Osteoblast (primary cell): ENCODE measurements around the gene SH2D3C. TPM values are rescaled to one million over a fixed set of nuclear protein-coding genes. Genes with fewer than 3 reads are reported as not detected.

Experiments used
- DNase-seq: peaks from one replicate; pipeline ENCODE4 v3.0.0; 2011; ENCODE audit warnings: low spot score, mixed read lengths; ENCODE audit not compliant: insufficient read length; ENCODE audit errors: missing footprints
- H2AFZ ChIP-seq: 2 replicates; pipeline ENCODE4 v1.6.0; 2011; ENCODE audit warnings: mild to moderate bottlenecking, low read length
- H3K27ac ChIP-seq: 2 replicates; pipeline ENCODE4 v1.5.1; 2011; ENCODE audit warnings: mild to moderate bottlenecking, low read depth, low read length, moderate library complexity
- H3K27me3 ChIP-seq: 2 replicates; pipeline ENCODE4 v1.6.0; 2012; ENCODE audit warnings: mild to moderate bottlenecking, control low read depth, inconsistent platforms, low read length, moderate library complexity; ENCODE audit not compliant: insufficient read depth
- H3K36me3 ChIP-seq: 2 replicates; pipeline ENCODE4 v1.5.1; 2011; ENCODE audit warnings: mild to moderate bottlenecking, low read length, control low read depth, moderate library complexity; ENCODE audit not compliant: insufficient read depth
- H3K4me1 ChIP-seq: 2 replicates; pipeline ENCODE4 v1.5.1; 2011; ENCODE audit warnings: mild to moderate bottlenecking, low read length, control low read depth, moderate library complexity; ENCODE audit not compliant: insufficient read depth
- H3K4me2 ChIP-seq: 2 replicates; pipeline ENCODE4 v1.6.0; 2011; ENCODE audit warnings: mild to moderate bottlenecking, low read length; ENCODE audit not compliant: insufficient read depth
- H3K4me3 ChIP-seq: fragments of 200-600 bp; sonication (generic); 3 replicates; pipeline ENCODE4 v1.5.1; 2012; ENCODE audit warnings: mild to moderate bottlenecking, low read length, inconsistent platforms; ENCODE audit not compliant: insufficient read depth
- H3K79me2 ChIP-seq: 2 replicates; pipeline ENCODE4 v1.6.0; 2012; ENCODE audit warnings: mild to moderate bottlenecking, low read length, control low read depth, inconsistent platforms; ENCODE audit not compliant: insufficient read depth
- H3K9me3 ChIP-seq: 2 replicates; pipeline ENCODE4 v1.5.1; 2011; ENCODE audit warnings: low read depth, low read length, control low read depth
- H4K20me1 ChIP-seq: 2 replicates; pipeline ENCODE4 v1.6.0; 2012; ENCODE audit warnings: mild to moderate bottlenecking, low read length, control low read depth; ENCODE audit not compliant: insufficient read depth
- CTCF ChIP-seq: IDR thresholded peaks from 2 replicates; pipeline ENCODE4 v1.5.1; 2011; ENCODE audit warnings: mild to moderate bottlenecking, low read depth, low read length, moderate library complexity; ENCODE audit errors: extremely low read depth
- total RNA-seq: library from RNA; depleted of rRNA; stranded (reverse); fragments of >200 nt; gene quantifications from 2 replicates; pipeline ENCODE4 v1.2.3, GENCODE V29; 2012

Gene SH2D3C
- total RNA-seq, 1 donor, result 0.36 TPM

- Histone ChIP-seq H3K4me1 (peaks cover 11% of the 10 kb centered on the region), H3K36me3 (no peaks in the 10 kb centered on the region), H2AFZ (no peak overlapping the region), H3K27me3 (peaks cover 4% of the 10 kb centered on the region), H3K79me2 (no peaks in the 10 kb centered on the region), H3K27ac (no peak overlapping the region), H3K9me3 (no peaks in the 10 kb centered on the region), H3K4me3 (no peak overlapping the region), H4K20me1 (peaks cover 3% of the 10 kb centered on the region), H3K4me2 (no peak overlapping the region)
- DNase-seq, result no peak
- TF ChIP-seq CTCF, result no peak
These were observed 5.2 kb downstream of the SH2D3C start for GRCh38 chr9:127773272-127773671.

GRCh38 chr9:127772603-127773002 lies 5.9 kb downstream of the SH2D3C start:
- H3K9me3 ChIP-seq, result no peaks in the 10 kb centered on the region
- peaks cover 4% of the 10 kb centered on the region for H3K27me3 ChIP-seq
- no peak for TF ChIP-seq CTCF
- no peak overlapping the region for H2AFZ ChIP-seq
- H3K27ac ChIP-seq, result no peak overlapping the region
- H3K4me3 ChIP-seq, result no peak overlapping the region
- H3K36me3 ChIP-seq, result no peaks in the 10 kb centered on the region
- peaks cover 11% of the 10 kb centered on the region for H3K4me1 ChIP-seq
- peaks cover 3% of the 10 kb centered on the region for H4K20me1 ChIP-seq
- H3K4me2 ChIP-seq, result no peak overlapping the region
- no peak for DNase-seq
- H3K79me2 ChIP-seq, result no peaks in the 10 kb centered on the region

GRCh38 chr9:127771570-127772189 lies 6.8 kb downstream of the SH2D3C start:
- Histone ChIP-seq H3K36me3 (no peaks in the 10 kb centered on the region), H3K4me1 (peaks cover 11% of the 10 kb centered on the region), H2AFZ (no peak overlapping the region), H3K79me2 (no peaks in the 10 kb centered on the region), H3K4me3 (peak overlapping the region; percentile 73), H4K20me1 (peaks cover 3% of the 10 kb centered on the region), H3K27ac (no peak overlapping the region), H3K9me3 (no peaks in the 10 kb centered on the region), H3K4me2 (peak overlapping the region; percentile 86), H3K27me3 (peaks cover 4% of the 10 kb centered on the region)
- DNase-seq, result peak; percentile 80
- no peak for TF ChIP-seq CTCF

- Histone ChIP-seq H3K4me3 (peak overlapping the region; percentile 73), H3K27ac (no peak overlapping the region), H3K4me2 (peak overlapping the region; percentile 86), H3K79me2 (no peaks in the 10 kb centered on the region), H3K4me1 (peaks cover 11% of the 10 kb centered on the region), H2AFZ (peak overlapping the region; percentile 81), H3K27me3 (peaks cover 4% of the 10 kb centered on the region), H3K36me3 (no peaks in the 10 kb centered on the region), H4K20me1 (peaks cover 3% of the 10 kb centered on the region), H3K9me3 (no peaks in the 10 kb centered on the region)
- TF ChIP-seq CTCF, result no peak
- peak; percentile 98 for DNase-seq
These were observed 7.4 kb downstream of the SH2D3C start for GRCh38 chr9:127770905-127771569.
